Stimulated activated naive CD8-positive, alpha-beta T cell treated with anti-CD3 and anti-CD28 coated beads, Interleukin-15, amount 100 ng/mL, for 72 hours (primary cell): Measurements from ENCODE around the gene CNST.
"Not testable (repeated sequence)": the region's sequence is repeated elsewhere in the genome, so short reads cannot be mapped to it uniquely, and the experiment has no call there.

Experiments
- ATAC-seq: fragments of 150-1000 bp; cut with Tn5 transposase; 2 replicates; pipeline ENCODE4 v1.10.0; 2021; ENCODE audit warnings: mild to moderate bottlenecking, moderate library complexity
- DNase-seq, 2 donors: peaks; one replicate each; pipeline ENCODE4 v3.0.0; 2021 to 2022
- H3K27ac Mint-ChIP-seq, 2 donors: one replicate each; pipeline ENCODE4 v1.8.0; 2022; ENCODE audit warnings: mild to moderate bottlenecking in 2 of 2, mixed read lengths in 2 of 2, moderate library complexity in 2 of 2
- H3K27me3 Mint-ChIP-seq: one replicate; pipeline ENCODE4 v1.8.0; 2022; ENCODE audit warnings: mixed read lengths
- H3K4me1 Mint-ChIP-seq: one replicate; pipeline ENCODE4 v1.8.0; 2022; ENCODE audit warnings: mild to moderate bottlenecking, mixed read lengths
- H3K4me3 Mint-ChIP-seq, 2 donors: one replicate each; pipeline ENCODE4 v1.8.0; 2022; ENCODE audit warnings: mild to moderate bottlenecking in 2 of 2, mixed read lengths in 2 of 2, moderate library complexity in 1 of 2
- H3K9me3 Mint-ChIP-seq, 2 donors: one replicate each; pipeline ENCODE4 v1.8.0; 2022; ENCODE audit warnings: mixed read lengths in 2 of 2

The CNST gene

DNA sequence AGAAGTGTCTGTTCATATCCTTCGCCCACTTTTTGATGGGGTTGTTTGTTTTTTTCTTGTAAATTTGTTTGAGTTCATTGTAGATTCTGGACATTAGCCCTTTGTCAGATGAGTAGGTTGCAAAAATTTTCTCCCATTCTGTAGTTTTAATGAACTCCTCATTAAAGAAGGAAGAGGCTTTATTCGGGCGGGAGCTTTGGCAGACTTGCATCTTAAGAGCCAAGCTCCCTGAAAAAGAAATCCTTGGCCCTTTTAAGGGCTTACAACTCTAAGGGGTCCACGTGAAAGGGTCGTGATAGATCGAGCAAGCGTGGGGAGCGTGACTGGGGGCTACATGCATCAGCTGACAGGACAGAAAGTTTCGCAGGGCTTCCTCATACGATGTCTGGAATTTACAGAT is 23.7 kb downstream of the CNST start:
- not testable (repeated sequence) for H3K9me3 Mint-ChIP-seq, DNase-seq, H3K27ac Mint-ChIP-seq, H3K27me3 Mint-ChIP-seq, H3K4me3 Mint-ChIP-seq, ATAC-seq
- H3K4me1 Mint-ChIP-seq, result peaks cover 34% of the 10 kb centered on the region

DNA sequence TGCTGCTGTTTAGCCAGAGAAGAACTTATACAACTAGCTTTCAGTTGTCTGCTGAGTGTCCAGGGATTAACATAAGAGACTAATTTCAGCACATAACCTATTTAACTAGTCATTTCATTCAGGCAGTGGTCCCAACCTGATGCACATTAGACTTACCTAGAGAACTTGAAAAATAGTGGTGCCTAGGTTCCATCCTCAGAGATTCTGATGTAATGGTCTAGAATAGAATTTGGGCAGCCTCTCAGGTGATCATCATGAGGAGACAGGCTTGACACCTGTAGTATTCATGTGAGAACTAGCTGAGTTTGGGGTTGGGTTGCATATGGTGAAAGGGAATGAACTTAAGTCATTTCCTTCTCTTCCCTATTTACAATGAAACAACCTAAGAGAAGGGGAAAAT is 24.8 kb downstream of the CNST start:
- H3K27me3 Mint-ChIP-seq, result no peaks in the 10 kb centered on the region
- ATAC-seq (peak; percentile 62), DNase-seq (no peak)
- peaks cover 37% of the 10 kb centered on the region for H3K4me1 Mint-ChIP-seq
- H3K27ac Mint-ChIP-seq, result peak overlapping the region in 1 of 2 donors; percentile 15
- no peaks in the 10 kb centered on the region for H3K9me3 Mint-ChIP-seq
- peak overlapping the region in 1 of 2 donors; percentile 51 for H3K4me3 Mint-ChIP-seq

DNA sequence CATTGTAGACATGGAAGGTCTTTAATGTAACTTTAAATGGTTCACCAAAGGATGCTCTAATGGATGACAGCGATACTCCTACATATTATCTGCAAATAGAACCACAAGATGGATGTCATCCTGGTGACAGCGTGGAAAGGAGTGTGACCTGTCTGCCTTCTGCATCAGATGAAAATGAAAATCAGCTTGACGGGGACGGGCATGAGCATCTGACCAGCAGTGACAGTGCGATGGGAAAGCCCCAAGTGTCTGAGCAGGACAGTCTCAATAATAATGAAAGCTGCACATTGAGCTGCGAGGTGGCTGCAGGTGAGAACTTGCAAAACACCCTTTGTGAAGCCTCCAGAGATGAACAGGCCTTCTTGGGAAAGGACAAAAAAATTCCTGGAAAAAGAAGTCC is 25.2 kb downstream of the CNST start:
- peak overlapping the region in 1 of 2 donors; percentile 15 for H3K27ac Mint-ChIP-seq
- no peaks in the 10 kb centered on the region for H3K9me3 Mint-ChIP-seq
- peak overlapping the region; percentile 36 to 51 for H3K4me3 Mint-ChIP-seq
- ATAC-seq, result peak; percentile 91
- peaks cover 37% of the 10 kb centered on the region for H3K4me1 Mint-ChIP-seq
- DNase-seq, result peak in 1 of 2 donors; percentile 45
- H3K27me3 Mint-ChIP-seq, result no peaks in the 10 kb centered on the region

DNA sequence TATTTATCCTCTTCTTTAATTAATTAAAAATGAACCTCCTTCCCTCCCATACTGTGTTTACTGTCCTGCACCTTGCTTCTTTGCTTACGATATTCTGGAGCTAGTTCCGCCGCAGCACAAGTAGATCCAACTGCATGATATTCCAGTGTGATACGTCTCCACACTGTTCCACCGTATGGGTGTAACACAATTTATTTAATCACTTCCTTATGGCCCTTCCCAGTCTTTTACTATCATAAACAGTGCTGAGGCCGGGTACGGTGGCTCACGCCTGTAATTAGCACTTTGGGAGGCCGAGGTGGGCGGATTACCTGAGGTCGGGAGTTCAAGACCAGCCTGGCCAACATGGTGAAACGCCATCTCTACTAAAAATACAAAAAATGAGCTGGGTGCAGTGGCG is 25.7 kb downstream of the CNST start:
- Mint-ChIP-seq H3K4me3 (no peak overlapping the region), H3K27me3 (no peaks in the 10 kb centered on the region), H3K4me1 (peaks cover 37% of the 10 kb centered on the region), H3K27ac (peak overlapping the region in 1 of 2 donors; percentile 30), H3K9me3 (no peaks in the 10 kb centered on the region)
- no peak for DNase-seq
- no peak for ATAC-seq

DNA sequence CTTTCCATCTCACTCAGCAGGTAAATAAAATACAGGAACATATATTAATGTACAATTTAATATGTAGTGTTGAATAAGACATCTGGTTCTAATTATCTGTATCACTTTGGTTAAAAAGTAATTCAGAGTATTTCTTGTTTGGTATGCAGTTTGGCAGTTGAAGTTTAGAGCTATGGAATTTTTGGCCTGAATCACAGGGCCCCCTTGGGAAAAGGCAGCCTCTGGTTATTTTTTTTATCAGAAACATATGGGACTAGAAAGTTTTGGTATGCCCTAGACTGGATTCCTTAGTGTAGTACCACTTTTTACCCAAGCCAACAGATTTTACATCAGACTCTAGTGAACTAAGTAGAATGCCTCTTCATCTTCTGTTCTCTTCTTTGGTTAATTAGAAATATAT is 26.4 kb downstream of the CNST start:
- peaks cover 40% of the 10 kb centered on the region for H3K4me1 Mint-ChIP-seq
- no peaks in the 10 kb centered on the region for H3K27me3 Mint-ChIP-seq
- H3K27ac Mint-ChIP-seq, result peak overlapping the region in 1 of 2 donors; percentile 63
- DNase-seq (no peak), ATAC-seq (no peak)
- no peaks in the 10 kb centered on the region for H3K9me3 Mint-ChIP-seq
- H3K4me3 Mint-ChIP-seq, result no peak overlapping the region

DNA sequence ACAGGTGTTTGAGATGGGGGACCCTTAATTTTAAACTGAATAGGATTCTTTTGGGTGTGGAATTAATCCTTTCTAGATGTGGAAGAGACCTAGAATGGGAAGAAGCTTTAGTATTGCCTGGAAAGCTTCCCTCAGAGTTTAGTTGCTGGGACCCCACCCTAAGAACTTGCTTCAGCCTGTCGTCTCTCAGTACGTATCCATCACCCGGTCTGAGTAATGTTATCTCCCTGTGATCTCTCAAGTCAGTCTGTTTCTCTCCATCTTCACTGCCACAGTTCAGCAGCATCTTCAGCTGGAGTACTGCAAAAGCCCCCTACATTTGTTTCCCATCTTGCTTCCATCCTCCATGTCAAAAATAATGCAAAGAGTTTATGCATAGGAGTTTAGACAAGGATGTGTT is 28.9 kb downstream of the CNST start:
- DNase-seq (no peak), ATAC-seq (no peak)
- Mint-ChIP-seq H3K27me3 (no peaks in the 10 kb centered on the region), H3K4me3 (no peak overlapping the region), H3K27ac (no peak overlapping the region), H3K4me1 (peaks cover 38% of the 10 kb centered on the region), H3K9me3 (no peaks in the 10 kb centered on the region)

DNA sequence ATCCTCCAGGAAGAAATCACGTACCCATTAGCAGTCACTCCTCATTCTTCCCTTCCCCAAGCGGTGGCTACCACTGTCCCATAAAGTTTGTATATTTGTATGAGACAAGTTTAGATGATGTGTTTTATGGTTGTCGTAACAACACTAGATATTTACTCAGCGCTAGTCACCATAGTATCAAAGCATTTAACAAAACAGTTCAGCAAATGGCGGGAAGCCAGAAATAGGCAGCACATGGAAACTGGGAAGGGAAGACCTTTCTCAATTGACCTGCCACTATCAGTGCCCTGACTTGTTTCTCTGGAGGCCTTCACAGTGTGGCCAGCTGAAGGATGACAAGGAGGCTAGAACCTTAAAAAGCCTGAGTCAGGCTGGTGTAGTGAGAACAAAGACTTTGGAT is 31.1 kb downstream of the CNST start:
- no peak overlapping the region for H3K27ac Mint-ChIP-seq

DNA sequence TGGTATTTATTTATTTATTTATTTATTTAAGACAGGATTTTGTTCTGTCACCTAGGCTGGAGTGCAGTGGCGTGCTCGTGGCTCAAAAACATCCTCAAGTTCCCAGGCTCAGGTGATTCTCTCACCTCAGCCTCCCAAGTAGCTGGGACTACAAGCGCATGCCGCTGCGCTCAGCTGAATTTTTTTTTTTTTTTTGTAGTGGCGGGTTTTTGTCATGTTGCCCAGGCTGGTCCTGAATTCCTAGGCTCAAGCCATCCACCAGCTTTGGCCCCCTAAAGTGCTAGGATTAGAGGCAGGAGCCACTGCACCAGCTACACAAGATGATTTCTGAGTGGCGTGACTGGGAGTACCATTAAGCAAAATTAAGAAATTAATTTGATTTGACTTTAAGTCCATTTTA is 31.7 kb downstream of the CNST start:
- H3K9me3 Mint-ChIP-seq, result no peaks in the 10 kb centered on the region
- H3K27me3 Mint-ChIP-seq, result no peaks in the 10 kb centered on the region
- no peak for ATAC-seq
- peaks cover 46% of the 10 kb centered on the region for H3K4me1 Mint-ChIP-seq
- no peak overlapping the region for H3K4me3 Mint-ChIP-seq
- H3K27ac Mint-ChIP-seq, result no peak overlapping the region
- no peak for DNase-seq

More for the DNA sequence above, 31.1 kb downstream of the CNST start:
- H3K9me3 Mint-ChIP-seq, result no peaks in the 10 kb centered on the region
- DNase-seq (no peak), ATAC-seq (no peak)
- no peak overlapping the region for H3K4me3 Mint-ChIP-seq
- H3K4me1 Mint-ChIP-seq, result peaks cover 41% of the 10 kb centered on the region
- H3K27me3 Mint-ChIP-seq, result no peaks in the 10 kb centered on the region

DNA sequence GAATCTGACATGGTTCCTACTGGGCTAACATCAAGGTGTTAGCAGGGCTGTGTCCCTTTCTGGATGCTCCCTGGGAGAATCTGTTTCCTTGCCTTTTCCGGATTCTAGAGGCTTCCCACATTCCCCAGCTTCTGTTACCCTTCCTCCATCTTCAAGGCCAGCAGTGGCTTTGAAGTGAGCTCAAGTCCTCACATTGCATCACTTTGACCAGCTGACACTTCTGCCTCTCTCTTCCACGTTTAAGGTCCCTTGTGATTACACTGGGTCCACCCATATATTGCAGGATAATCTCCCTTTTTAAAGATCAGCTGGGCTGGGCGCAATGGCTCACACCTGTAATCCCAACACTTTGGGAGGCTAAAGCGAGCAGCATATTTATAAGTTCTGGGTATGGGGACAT is 33.1 kb downstream of the CNST start:
- Mint-ChIP-seq H3K4me1 (peaks cover 54% of the 10 kb centered on the region), H3K4me3 (no peak overlapping the region), H3K27ac (peak overlapping the region in 1 of 2 donors; percentile 51), H3K9me3 (no peaks in the 10 kb centered on the region), H3K27me3 (no peaks in the 10 kb centered on the region)
- ATAC-seq (no peak), DNase-seq (no peak)

DNA sequence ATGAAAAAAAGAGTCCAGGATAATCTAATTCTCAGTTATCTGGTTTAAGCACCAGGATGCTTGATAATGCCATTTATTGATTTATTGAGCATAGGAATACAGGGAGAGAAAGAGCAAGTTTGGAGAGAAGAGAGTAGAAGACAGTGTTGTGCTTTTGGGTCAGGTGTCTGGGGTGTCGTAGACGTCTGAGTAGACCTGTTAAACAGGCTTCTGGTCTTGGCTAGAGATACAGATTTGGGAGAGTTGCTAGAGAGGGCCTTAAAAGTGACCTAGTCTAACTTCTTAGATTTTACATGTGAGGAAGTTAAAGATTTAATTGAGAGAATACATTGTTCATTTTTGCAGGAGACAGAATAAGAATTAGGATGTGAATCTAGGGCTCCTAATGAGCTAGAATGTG is 34.3 kb downstream of the CNST start:
- ATAC-seq, result no peak
- no peak for DNase-seq
- H3K4me1 Mint-ChIP-seq, result peaks cover 47% of the 10 kb centered on the region
- no peaks in the 10 kb centered on the region for H3K9me3 Mint-ChIP-seq
- no peak overlapping the region for H3K4me3 Mint-ChIP-seq
- H3K27me3 Mint-ChIP-seq, result no peaks in the 10 kb centered on the region
- no peak overlapping the region for H3K27ac Mint-ChIP-seq

DNA sequence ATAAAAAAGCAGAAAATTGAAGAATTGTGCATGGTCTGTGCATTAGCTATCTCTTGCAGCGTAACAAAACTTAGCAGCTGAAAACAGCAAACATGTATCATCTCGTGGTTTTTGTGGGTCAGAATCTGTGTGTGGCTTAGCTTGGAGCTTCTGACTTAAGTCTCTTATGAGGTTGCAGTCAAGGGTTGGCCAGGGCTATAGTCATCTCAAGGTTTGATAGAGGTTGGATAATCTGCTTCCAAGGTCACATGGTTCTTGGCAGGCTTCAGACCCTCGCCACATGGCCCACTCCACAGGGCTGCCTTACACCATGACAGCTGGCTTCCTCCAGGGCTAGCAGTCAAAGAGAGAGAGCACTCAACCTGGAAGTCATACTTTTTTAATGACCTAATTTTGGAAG is 35.9 kb downstream of the CNST start:
- Mint-ChIP-seq H3K27ac (peak overlapping the region in 1 of 2 donors; percentile 68), H3K4me1 (peaks cover 51% of the 10 kb centered on the region), H3K9me3 (no peaks in the 10 kb centered on the region), H3K4me3 (no peak overlapping the region), H3K27me3 (no peaks in the 10 kb centered on the region)
- ATAC-seq (peak; percentile 98), DNase-seq (peak; percentile 18 to 46)

DNA sequence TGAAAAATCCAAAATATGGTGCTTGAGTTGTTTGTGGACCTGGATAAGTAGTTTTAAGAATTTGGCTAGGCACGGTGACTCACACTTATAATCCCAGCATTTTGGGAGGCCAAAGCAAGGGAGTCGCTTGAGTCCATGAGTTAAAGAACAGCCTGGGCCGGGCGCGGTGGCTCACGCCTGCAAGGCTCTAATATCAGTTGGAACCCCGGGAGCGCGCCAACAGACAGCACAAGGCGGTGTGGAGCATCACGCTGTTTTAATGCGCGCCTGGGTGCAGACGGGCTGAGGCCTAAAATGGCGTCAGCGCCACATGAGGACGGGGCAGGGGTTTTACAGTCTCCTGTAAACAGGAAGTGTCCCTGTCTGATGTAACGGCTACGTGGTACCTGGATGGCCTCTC is 39.0 kb downstream of the CNST start:
- H3K27ac Mint-ChIP-seq, DNase-seq, H3K9me3 Mint-ChIP-seq, H3K27me3 Mint-ChIP-seq, ATAC-seq, H3K4me3 Mint-ChIP-seq: not testable (repeated sequence)
- H3K4me1 Mint-ChIP-seq, result peaks cover 71% of the 10 kb centered on the region

DNA sequence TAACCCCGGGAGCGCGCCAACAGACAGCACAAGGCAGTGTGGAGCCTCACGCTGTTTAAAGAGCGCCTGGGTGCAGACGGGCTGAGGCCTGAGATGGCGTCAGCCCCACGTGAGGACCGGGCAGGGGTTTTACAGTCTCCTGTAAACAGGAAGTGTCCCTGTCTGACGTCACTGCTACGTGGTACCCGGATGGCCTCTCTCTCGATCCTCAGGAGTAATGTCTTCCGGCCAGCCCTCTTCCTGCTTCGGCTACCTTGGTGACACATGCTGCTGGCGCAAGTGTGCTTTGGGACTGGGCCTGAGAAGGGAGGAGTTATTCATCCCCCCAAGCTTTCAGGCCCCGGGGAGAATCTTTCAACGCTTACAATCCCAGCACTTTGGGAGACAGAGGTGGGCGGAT is 41.2 kb downstream of the CNST start:
- DNase-seq (no peak), ATAC-seq (no peak)
- Mint-ChIP-seq H3K9me3 (no peaks in the 10 kb centered on the region), H3K4me1 (peaks cover 65% of the 10 kb centered on the region), H3K27me3 (no peaks in the 10 kb centered on the region), H3K4me3 (no peak overlapping the region), H3K27ac (no peak overlapping the region)

DNA sequence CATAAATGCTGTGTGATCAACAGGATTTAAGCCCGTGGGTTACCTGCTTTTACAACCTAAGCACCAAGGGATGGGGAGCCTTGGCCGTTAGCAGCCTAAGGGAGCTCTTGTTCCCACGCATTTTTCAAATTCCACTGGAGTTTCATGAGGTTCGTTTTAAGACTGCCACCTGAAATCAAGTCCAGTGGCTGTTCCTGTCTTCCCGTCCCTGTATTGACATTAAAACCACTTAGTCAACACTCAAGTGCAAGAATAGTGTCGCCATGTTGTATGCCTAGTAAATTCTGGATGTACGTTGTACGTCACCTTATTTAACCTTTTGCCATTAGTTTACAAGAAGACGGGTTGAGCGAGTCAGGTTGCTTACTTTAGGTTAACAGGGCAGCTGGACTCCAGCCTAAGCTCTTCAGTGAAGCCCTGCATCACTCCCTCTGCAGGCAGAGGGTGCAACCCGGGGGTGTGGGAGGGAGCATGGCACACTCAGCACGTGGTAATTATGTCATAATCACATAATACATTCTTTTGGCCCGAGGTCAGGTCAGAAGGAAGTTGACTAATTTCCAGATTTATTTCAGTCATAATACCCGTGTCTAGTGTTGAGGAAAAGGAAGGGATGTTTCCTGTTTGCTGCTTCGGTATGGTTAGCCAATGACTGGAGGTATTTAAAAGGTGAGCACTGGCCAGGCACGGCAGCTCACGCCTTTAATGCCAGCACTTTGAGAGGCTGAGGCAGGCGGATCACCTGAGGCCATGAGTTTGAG is 42.5 kb downstream of the CNST start:
- peak overlapping the region; percentile 25 to 89 for H3K27ac Mint-ChIP-seq
- DNase-seq (peak; percentile 27 to 65), ATAC-seq (peak; percentile 99)
- peaks cover 67% of the 10 kb centered on the region for H3K4me1 Mint-ChIP-seq
- no peaks in the 10 kb centered on the region for H3K9me3 Mint-ChIP-seq
- no peaks in the 10 kb centered on the region for H3K27me3 Mint-ChIP-seq
- H3K4me3 Mint-ChIP-seq, result peak overlapping the region in 1 of 2 donors; percentile 48

DNA sequence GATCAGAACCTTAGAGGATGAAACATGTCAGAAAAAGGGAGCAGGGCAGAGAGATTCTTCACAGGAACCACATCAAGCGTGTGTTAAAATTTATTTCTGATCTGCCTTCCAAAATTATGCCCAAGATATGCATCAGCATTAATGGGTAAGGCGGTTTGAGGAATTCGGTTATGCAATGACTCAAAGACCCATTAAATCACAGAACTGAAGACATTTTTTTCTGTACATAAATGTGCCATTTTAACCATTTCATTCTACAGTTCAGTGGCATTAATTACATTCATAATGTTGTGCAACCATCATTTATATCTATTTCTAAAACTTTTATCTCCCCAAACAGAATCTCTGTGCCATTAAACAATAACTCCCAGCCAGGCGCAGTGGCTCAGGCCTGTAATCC is 43.4 kb downstream of the CNST start:
- peak overlapping the region in 1 of 2 donors; percentile 89 for H3K27ac Mint-ChIP-seq
- H3K4me1 Mint-ChIP-seq, result peaks cover 66% of the 10 kb centered on the region
- no peaks in the 10 kb centered on the region for H3K27me3 Mint-ChIP-seq
- no peak overlapping the region for H3K4me3 Mint-ChIP-seq
- no peaks in the 10 kb centered on the region for H3K9me3 Mint-ChIP-seq
- DNase-seq (no peak), ATAC-seq (no peak)

DNA sequence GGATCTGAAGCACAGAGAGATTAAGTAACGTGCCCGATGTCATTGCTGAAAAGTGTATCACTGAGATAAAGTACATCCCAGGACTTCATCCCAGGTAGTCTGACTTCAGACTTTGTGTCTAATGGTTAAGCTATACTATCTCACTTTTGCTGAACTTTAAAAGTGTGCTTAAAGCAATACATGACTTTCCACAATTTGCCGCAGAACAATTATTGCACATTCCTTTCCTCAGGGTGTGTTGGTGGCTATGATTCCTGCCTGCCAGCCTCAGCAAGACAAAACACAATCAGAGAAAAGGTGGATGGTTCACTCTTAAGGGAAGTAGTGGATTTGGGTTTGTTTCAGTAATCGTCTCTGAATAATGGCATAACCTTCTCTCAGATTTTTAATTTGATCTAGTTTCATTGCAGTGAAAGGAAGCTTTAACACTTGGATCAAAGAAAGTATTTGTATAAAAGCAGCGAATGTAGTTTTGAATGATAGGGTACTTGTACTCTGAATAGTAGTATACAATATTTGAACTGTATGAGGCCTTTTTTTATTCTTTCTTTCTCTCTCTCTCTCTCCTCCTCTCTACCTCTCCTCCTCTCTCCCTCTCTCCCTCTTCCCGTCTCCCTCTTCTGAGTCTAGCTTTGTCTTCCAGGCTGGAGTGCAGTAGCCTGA is 47.0 kb downstream of the CNST start:
- ATAC-seq (no peak), DNase-seq (no peak)
- H3K4me3 Mint-ChIP-seq, result no peak overlapping the region
- no peaks in the 10 kb centered on the region for H3K9me3 Mint-ChIP-seq
- H3K27me3 Mint-ChIP-seq, result no peaks in the 10 kb centered on the region
- H3K27ac Mint-ChIP-seq, result peak overlapping the region in 1 of 2 donors; percentile 96
- H3K4me1 Mint-ChIP-seq, result peaks cover 50% of the 10 kb centered on the region
